Osteoblast (primary cell): ENCODE measurements around the gene SMARCC2. TPM values are rescaled to one million over a fixed set of nuclear protein-coding genes. Genes with fewer than 3 reads are reported as not detected.
A peak's percentile ranks its signal among the peaks of the same experiment; 100 is the strongest.

Experiments used
- DNase-seq: peaks from one replicate; pipeline ENCODE4 v3.0.0; 2011; ENCODE audit warnings: low spot score, mixed read lengths; ENCODE audit not compliant: insufficient read length; ENCODE audit errors: missing footprints
- H2AFZ ChIP-seq: 2 replicates; pipeline ENCODE4 v1.6.0; 2011; ENCODE audit warnings: mild to moderate bottlenecking, low read length
- H3K27ac ChIP-seq: 2 replicates; pipeline ENCODE4 v1.5.1; 2011; ENCODE audit warnings: mild to moderate bottlenecking, low read depth, low read length, moderate library complexity
- H3K27me3 ChIP-seq: 2 replicates; pipeline ENCODE4 v1.6.0; 2012; ENCODE audit warnings: mild to moderate bottlenecking, control low read depth, inconsistent platforms, low read length, moderate library complexity; ENCODE audit not compliant: insufficient read depth
- H3K36me3 ChIP-seq: 2 replicates; pipeline ENCODE4 v1.5.1; 2011; ENCODE audit warnings: mild to moderate bottlenecking, low read length, control low read depth, moderate library complexity; ENCODE audit not compliant: insufficient read depth
- H3K4me1 ChIP-seq: 2 replicates; pipeline ENCODE4 v1.5.1; 2011; ENCODE audit warnings: mild to moderate bottlenecking, low read length, control low read depth, moderate library complexity; ENCODE audit not compliant: insufficient read depth
- H3K4me2 ChIP-seq: 2 replicates; pipeline ENCODE4 v1.6.0; 2011; ENCODE audit warnings: mild to moderate bottlenecking, low read length; ENCODE audit not compliant: insufficient read depth
- H3K4me3 ChIP-seq: fragments of 200-600 bp; sonication (generic); 3 replicates; pipeline ENCODE4 v1.5.1; 2012; ENCODE audit warnings: mild to moderate bottlenecking, low read length, inconsistent platforms; ENCODE audit not compliant: insufficient read depth
- H3K79me2 ChIP-seq: 2 replicates; pipeline ENCODE4 v1.6.0; 2012; ENCODE audit warnings: mild to moderate bottlenecking, low read length, control low read depth, inconsistent platforms; ENCODE audit not compliant: insufficient read depth
- H3K9me3 ChIP-seq: 2 replicates; pipeline ENCODE4 v1.5.1; 2011; ENCODE audit warnings: low read depth, low read length, control low read depth
- H4K20me1 ChIP-seq: 2 replicates; pipeline ENCODE4 v1.6.0; 2012; ENCODE audit warnings: mild to moderate bottlenecking, low read length, control low read depth; ENCODE audit not compliant: insufficient read depth
- total RNA-seq: library from RNA; depleted of rRNA; stranded (reverse); fragments of >200 nt; gene quantifications from 2 replicates; pipeline ENCODE4 v1.2.3, GENCODE V29; 2012
- TF ChIP-seq, protein P1 (sequence below): IDR thresholded peaks from 2 replicates; pipeline ENCODE4 v1.5.1; 2011; ENCODE audit warnings: mild to moderate bottlenecking, low read depth, low read length, moderate library complexity; ENCODE audit errors: extremely low read depth

SMARCC2 gene
- total RNA-seq, 1 donor: 65.9 TPM

GRCh38 chr12:56155256-56155845 lies 33.9 kb downstream of the SMARCC2 start:
- Histone ChIP-seq H3K27ac (no peak overlapping the region), H3K9me3 (no peaks in the 10 kb centered on the region), H4K20me1 (peaks cover 16% of the 10 kb centered on the region), H2AFZ (no peak overlapping the region), H3K4me3 (no peak overlapping the region), H3K36me3 (peaks cover 24% of the 10 kb centered on the region), H3K4me2 (no peak overlapping the region), H3K79me2 (peaks cover 38% of the 10 kb centered on the region), H3K27me3 (no peaks in the 10 kb centered on the region), H3K4me1 (peaks cover 32% of the 10 kb centered on the region)
- TF ChIP-seq, protein P1, sequence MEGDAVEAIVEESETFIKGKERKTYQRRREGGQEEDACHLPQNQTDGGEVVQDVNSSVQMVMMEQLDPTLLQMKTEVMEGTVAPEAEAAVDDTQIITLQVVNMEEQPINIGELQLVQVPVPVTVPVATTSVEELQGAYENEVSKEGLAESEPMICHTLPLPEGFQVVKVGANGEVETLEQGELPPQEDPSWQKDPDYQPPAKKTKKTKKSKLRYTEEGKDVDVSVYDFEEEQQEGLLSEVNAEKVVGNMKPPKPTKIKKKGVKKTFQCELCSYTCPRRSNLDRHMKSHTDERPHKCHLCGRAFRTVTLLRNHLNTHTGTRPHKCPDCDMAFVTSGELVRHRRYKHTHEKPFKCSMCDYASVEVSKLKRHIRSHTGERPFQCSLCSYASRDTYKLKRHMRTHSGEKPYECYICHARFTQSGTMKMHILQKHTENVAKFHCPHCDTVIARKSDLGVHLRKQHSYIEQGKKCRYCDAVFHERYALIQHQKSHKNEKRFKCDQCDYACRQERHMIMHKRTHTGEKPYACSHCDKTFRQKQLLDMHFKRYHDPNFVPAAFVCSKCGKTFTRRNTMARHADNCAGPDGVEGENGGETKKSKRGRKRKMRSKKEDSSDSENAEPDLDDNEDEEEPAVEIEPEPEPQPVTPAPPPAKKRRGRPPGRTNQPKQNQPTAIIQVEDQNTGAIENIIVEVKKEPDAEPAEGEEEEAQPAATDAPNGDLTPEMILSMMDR: no peak
- DNase-seq: no peak

DNA sequence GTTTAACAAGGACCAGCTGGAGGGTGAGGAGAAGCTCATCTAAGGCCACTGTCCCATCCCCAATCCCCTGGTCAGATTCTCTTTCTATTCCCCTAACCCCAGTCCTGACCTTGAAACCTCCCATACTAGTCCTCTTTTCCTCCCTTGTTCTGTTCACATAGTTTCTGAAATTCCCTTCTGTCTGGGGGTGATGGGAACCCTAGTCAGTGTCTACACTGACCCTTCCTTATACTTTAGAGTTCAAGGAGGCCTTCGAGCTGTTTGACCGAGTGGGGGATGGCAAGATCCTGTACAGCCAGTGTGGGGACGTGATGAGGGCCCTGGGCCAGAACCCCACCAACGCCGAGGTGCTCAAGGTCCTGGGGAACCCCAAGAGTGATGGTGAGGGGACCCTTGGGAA lies 34.5 kb downstream of the SMARCC2 start:
- Histone ChIP-seq H3K4me1 (peaks cover 27% of the 10 kb centered on the region), H3K79me2 (peaks cover 32% of the 10 kb centered on the region), H3K4me2 (no peak overlapping the region), H3K4me3 (no peak overlapping the region), H3K9me3 (no peaks in the 10 kb centered on the region), H3K27me3 (no peaks in the 10 kb centered on the region), H2AFZ (no peak overlapping the region), H3K27ac (no peak overlapping the region), H3K36me3 (peaks cover 18% of the 10 kb centered on the region), H4K20me1 (peaks cover 11% of the 10 kb centered on the region)
- TF ChIP-seq, protein P1: no peak
- DNase-seq: no peak

DNA sequence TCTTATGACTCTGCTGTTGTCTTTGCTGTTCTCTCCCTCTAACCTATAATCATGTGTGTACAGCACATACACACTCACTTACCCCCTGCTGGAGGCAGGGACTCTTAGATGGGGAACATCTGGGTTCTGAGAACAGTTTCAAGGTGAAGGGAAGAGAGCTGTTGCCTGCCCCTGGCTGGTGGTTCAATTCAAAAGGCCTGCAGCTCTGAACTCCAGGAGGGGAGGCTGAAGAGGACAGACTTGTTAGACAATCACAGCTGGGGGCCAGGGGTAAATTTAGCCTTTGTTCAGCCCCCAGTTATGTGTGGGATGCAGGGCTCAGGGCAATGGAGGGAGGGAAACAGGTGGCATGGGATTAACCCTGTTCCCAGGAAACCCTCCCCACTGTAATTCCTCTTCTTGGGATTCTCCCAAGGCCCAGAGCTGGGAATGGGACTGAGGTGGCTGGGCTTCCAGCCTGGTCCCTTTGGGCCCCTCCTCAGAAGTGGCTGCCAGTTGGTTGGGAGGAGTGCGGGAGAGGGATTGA lies 35.0 kb downstream of the SMARCC2 start:
- H3K79me2 ChIP-seq: peaks cover 27% of the 10 kb centered on the region
- peaks cover 6% of the 10 kb centered on the region for H4K20me1 ChIP-seq
- H2AFZ ChIP-seq: no peak overlapping the region
- H3K9me3 ChIP-seq: no peaks in the 10 kb centered on the region
- no peak overlapping the region for H3K4me2 ChIP-seq
- H3K36me3 ChIP-seq: peaks cover 13% of the 10 kb centered on the region
- H3K4me3 ChIP-seq: no peak overlapping the region
- no peaks in the 10 kb centered on the region for H3K27me3 ChIP-seq
- TF ChIP-seq, protein P1: no peak
- no peak for DNase-seq
- peaks cover 22% of the 10 kb centered on the region for H3K4me1 ChIP-seq
- H3K27ac ChIP-seq: no peak overlapping the region

DNA sequence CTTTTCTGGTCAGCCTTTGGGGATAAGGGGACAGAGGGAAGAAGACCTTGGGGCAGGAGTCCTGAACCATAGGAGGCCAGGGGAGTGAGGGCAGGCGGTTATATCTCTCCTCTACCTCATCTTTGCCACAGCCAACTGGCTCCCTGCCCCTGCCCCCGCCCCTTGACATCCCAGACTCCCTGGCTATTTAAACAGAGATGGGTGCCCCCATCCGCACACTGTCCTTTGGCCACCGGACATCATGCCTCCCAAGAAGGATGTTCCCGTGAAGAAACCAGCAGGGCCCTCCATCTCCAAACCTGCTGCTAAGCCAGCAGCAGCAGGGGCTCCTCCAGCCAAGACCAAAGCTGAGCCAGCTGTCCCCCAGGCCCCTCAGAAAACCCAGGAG lies 35.6 kb downstream of the SMARCC2 start:
- Histone ChIP-seq H3K36me3 (peaks cover 11% of the 10 kb centered on the region), H3K27me3 (no peaks in the 10 kb centered on the region), H2AFZ (no peak overlapping the region), H3K27ac (no peak overlapping the region), H3K4me2 (peak overlapping the region; percentile 90), H3K4me3 (peak overlapping the region; percentile 88), H3K9me3 (no peaks in the 10 kb centered on the region), H4K20me1 (no peaks in the 10 kb centered on the region), H3K4me1 (peaks cover 21% of the 10 kb centered on the region), H3K79me2 (peaks cover 21% of the 10 kb centered on the region)
- TF ChIP-seq, protein P1: no peak
- DNase-seq: no peak
